AG09319 (cell line): Measurements from ENCODE around the gene TCP11.

Experiments
- DNase-seq: peaks from one replicate; pipeline ENCODE4 v3.0.0-alpha.2; 2010; ENCODE audit warnings: low read depth; ENCODE audit errors: extremely low read depth
- TF ChIP-seq, protein P1 (sequence below): IDR thresholded peaks from 2 replicates; pipeline ENCODE4 v1.5.1; 2011; ENCODE audit warnings: low read depth, mild to moderate bottlenecking, inconsistent platforms, low read length, moderate library complexity

TCP11 gene

DNA sequence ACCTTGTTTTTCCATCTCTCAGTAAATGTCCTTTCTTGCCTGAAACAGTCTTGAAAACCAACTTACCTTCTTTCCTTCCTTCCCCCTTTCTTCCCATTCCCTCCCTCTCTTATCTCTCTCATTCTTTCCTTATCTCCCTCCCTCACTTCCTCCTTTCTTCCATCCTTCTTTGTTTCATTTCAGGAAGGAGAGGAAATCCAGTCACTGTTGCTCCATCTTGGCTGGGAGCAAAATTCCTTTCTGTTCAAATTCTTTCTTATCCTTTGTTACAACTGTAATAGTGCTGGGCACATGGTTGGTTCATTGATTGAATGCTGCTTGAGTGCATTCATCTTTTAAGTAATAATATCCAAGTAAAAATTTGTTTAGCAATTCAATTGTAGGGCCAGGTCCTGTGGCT is 17.4 kb upstream of the TCP11 start:
- TF ChIP-seq, protein P1, sequence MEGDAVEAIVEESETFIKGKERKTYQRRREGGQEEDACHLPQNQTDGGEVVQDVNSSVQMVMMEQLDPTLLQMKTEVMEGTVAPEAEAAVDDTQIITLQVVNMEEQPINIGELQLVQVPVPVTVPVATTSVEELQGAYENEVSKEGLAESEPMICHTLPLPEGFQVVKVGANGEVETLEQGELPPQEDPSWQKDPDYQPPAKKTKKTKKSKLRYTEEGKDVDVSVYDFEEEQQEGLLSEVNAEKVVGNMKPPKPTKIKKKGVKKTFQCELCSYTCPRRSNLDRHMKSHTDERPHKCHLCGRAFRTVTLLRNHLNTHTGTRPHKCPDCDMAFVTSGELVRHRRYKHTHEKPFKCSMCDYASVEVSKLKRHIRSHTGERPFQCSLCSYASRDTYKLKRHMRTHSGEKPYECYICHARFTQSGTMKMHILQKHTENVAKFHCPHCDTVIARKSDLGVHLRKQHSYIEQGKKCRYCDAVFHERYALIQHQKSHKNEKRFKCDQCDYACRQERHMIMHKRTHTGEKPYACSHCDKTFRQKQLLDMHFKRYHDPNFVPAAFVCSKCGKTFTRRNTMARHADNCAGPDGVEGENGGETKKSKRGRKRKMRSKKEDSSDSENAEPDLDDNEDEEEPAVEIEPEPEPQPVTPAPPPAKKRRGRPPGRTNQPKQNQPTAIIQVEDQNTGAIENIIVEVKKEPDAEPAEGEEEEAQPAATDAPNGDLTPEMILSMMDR, result no peak
- DNase-seq, result no peak

DNA sequence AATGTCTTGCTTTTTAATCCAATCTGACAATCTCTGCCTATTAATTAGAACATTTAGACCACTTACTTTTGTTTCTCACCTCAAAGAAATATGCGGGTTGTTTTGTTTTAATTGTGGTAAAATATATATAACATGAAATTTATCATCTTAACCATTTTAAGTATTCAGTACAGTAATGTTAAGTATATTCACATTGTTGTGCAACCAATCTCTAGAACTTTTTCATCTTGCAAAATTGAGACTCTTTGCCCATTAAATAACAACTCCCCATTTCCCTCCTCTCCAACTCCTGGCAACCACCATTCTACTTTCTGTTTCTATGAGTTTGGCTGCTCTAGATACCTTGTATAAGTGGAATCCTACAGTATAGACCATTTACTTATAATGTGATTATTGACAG is 13.8 kb upstream of the TCP11 start:
- no peak for DNase-seq
- TF ChIP-seq, protein P1, result no peak

DNA sequence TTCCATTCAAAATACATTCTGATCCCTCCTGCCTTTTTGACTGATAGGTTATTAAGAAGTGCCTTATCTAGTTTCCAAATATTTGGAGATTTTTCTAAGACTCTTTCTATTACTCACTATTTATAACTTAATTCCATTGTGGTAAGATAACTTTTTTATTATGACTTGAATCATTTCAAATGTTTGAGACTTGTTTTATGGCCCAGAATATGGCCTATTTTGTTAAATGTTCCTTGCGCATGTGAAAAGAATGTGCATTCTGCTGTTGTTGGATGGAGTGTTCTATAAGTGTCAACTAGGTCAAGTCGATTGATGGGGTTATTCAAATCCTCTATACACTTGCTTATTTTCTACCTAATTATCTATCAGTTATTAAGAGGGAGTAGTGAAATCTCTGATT is 13.1 kb upstream of the TCP11 start:
- DNase-seq, result no peak
- TF ChIP-seq, protein P1, result no peak

DNA sequence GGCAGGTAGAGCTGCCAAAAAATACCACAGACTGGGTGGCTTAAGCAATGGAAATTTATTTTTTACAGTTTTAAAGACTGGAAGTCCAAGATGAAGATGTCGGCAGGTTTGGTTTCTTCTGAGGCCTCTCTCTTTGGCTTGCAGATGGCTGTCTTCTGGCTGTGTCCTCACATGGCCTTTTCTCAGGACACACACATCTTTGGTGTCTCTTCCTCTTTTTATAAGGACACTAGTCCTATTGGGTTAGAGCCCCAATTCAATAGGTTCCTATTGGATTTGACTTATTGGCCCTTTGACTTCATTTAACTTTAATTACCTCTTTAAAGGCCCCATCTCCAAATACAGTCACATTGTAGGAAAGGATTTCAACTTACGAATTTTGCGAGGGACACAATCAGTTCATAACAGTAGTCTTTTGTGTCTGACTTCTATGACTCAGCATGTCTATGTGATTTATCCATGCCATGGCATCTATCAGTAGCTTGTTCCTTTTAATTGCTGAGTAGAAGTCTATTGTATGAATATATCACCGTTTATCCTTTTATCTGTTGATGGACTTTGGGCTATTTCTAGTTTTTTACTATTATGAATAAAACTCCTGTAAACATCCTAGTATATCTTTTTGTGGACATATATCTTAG is 11.0 kb upstream of the TCP11 start:
- no peak for DNase-seq
- TF ChIP-seq, protein P1, result no peak

DNA sequence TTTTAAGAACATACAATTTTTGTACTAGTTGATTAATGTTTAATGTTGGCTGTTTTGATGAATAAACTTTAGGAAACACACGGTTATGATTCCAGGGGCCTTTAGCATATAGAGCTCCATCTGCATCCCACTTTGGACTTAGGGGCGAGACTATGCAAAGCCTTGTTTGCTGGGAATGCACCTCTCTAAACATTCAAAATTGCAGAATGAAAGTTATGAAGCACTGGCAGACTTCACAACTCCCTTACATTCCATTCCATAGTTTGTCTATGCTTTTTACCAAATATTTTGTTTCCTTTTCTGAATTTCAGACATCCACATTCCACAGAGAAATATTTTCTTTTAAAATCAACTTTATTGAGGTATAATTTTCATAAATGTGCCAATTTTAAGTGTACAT is 10.3 kb upstream of the TCP11 start:
- TF ChIP-seq, protein P1, result no peak
- no peak for DNase-seq

DNA sequence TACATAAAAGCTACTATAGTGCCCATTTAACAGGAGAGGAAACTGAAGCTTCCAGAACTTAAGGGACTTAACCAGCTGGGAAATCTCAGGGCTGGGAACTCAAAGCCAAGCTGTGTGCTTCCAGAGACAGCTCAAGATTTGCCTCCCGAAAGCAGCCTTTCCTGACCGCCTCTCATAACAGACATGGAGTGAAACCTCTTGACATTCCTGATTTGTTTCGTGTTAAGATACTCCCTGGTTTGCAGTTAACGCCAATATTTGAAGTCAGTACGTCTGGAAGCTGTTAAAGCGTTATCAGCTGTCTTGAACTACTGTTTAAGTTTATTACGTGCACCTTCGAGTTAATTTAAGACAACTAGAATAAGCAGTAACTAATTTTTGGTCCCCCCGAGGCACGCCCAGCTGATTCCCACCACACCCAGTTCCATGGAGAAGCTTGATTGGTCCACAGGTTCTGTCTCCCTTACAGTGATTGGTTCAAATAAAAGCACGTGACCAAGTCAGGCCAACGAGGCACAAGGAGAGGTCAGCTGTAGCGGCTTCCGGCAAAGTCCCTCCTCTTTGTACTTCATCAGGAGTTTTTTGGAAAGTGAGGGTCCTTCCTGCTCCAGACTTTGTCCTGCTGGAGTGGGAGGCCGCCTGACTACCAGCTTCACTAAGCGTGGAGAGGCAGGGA is 8.9 kb upstream of the TCP11 start:
- TF ChIP-seq, protein P1, result no peak
- DNase-seq, result no peak

DNA sequence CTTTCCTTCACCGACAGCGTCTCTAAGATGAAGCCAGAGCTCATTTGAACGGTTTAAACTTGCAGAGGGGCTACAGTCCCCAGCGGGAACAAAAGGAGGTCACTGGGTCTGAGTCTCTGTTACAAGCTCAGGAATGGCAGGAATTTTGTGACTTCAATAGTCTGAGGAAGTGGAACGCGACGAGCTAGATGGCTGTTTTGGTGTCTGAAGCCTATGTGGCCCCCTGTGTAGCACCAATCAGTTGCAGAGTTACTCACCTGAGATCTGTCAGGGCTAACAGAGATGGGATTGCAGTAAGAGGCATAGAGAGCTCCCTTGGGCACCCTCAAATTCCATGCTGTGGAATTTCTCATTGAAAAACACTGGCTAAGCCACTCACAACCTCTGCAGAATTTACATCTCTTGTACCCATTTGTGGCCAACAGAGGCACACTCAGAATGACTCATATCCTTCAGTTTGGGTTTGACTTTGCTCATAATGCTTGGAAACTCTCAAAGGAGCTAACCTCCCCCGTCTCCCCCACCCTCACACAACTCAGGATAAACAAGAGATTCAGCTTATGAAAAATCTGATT is 7.1 kb upstream of the TCP11 start:
- TF ChIP-seq, protein P1, result no peak
- DNase-seq, result no peak
